A549 treated with dexamethasone at 1 μM for 4 hours (cell line): Measurements from ENCODE around the gene LIMD2. TPM values are rescaled to one million over a fixed set of nuclear protein-coding genes. Genes with fewer than 3 reads are reported as not detected.

Source experiments
- total RNA-seq: library from RNA; stranded (reverse); fragments of 200-300 nt; extraction: Qiagen RNA extraction; gene quantifications from 5 replicates; pipeline ENCODE4 v1.2.3, GENCODE V29; 2022

LIMD2 gene
- total RNA-seq: 8.1 to 11.2 TPM (median 8.9 TPM) in 5 replicates

DNA sequence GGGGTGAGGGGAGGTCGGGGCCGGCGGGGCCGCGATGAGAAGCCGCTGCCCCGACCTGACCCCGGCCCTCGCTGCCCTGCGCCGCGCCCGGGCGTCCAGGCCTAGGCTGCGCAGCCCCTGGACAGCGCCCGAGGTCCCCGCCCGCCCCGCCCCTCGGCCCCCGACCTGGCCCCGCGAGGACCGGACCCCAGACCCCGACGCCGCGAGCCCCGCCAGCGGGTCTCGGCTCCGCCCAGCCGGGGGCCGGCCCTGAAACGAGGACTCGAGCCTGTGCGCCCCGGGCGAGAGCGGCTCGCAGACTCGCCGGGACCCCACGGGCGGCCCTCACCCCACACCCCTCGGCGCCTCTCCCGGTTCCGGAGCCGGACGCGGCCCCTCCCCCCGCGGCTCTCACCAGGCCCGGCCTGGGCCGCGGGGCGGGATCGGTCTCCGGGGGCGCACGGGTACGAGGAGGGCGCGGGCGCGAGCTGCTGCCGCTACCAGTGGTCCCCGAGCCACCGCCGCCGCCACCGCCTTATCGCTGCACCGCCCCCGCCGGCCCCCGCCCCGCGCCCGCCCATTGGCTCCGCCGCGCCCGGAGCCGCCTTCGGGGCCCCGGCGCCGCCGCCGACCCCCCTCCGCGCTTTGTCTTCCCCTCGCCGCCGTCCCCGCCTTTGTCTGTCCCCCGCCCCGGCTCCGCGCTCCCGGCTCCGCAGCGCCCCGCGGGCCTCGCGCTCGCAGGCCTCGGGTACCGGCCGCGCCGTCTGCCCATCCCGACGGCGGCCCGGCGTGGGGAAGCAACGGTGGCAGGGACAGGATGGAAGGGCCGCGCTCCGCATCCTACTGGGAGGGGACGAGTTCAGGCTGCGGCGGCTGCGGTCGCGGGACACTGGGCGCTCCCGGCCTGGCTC is at the start of gene LIMD2:
LIMD2 (minus strand) TSS at position 488 of the 890 bp plus-strand sequence. CDS start 827 bp downstream, outside the sequence.

DNA sequence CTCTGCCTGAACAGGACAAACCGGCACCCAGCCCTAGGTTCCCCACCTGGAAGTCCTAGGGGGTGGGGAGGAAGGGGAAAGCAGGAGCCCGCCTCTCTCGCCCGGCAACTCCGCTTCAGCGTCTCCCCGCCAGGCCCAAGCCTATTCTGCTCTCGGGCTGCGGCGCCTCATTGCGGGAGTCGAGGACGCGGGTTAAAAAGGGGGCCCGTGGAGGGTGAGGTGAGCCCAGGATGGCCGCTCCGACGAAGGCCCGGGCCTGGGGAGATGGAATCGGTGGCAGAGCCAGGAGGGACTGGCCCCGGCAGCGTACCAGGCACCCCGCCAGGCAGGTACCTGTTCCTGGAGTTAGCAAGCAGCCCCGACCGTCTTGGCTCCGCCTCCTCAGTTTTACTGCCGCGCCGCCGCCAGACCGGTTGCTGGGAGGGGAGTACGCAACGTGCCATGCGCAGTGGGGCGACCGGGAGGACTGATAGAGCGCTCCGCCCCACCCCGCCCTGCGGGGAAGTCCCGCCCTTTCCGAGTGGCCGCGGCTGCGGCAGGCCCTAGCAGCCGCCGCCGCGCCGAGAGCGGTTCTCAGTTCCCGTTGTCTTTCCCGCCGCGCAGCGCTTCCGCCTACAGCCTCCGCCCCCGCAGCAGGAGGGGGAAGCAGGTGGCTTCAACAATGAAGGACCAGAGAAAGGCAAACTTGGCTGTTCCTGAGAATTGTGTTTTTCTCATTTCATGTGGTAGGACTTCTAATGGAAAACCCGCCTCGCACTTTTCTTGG is 41.7 kb upstream of the LIMD2 start, which contains the start of gene STRADA:
STRADA (minus strand) TSS at position 392 of the 766 bp plus-strand sequence. CDS start 13,430 bp downstream, outside the sequence.

Other genes starting within 250 kb of the LIMD2 start
- gene ACE, start 223.1 kb downstream of the LIMD2 start, total RNA-seq: 1.5 to 4.5 TPM (median 3.4 TPM) in 5 replicates
- 0.02 to 0.06 TPM (median 0.05 TPM) in 3 of 5 replicates, not detected in the others for gene KCNH6, start 176.8 kb downstream of the LIMD2 start, total RNA-seq
- gene DCAF7, start 149.6 kb downstream of the LIMD2 start, total RNA-seq: 42.0 to 67.7 TPM (median 62.1 TPM) in 5 replicates
- 55.6 to 57.7 TPM (median 56.5 TPM) in 5 replicates for gene TACO1, start 99.2 kb downstream of the LIMD2 start, total RNA-seq
- 13.5 to 20.5 TPM (median 18.4 TPM) in 5 replicates for gene MAP3K3, start 77.7 kb downstream of the LIMD2 start, total RNA-seq
- 23.1 to 28.9 TPM (median 26.1 TPM) in 5 replicates for gene STRADA, start 41.7 kb upstream of the LIMD2 start, total RNA-seq
- gene CCDC47, start 73.5 kb upstream of the LIMD2 start, total RNA-seq: 104 to 121 TPM (median 118 TPM) in 5 replicates
- gene DDX42, start 74.0 kb upstream of the LIMD2 start, total RNA-seq: 102 to 113 TPM (median 102 TPM) in 5 replicates
- gene PSMC5, start 127.3 kb upstream of the LIMD2 start, total RNA-seq: 214 to 244 TPM (median 222 TPM) in 5 replicates
- 53.1 to 56.9 TPM (median 53.4 TPM) in 5 replicates for gene FTSJ3, start 127.5 kb upstream of the LIMD2 start, total RNA-seq
- 51.3 to 65.9 TPM (median 61.6 TPM) in 5 replicates for gene SMARCD2, start 142.6 kb upstream of the LIMD2 start, total RNA-seq
- gene CSH2, start 173.6 kb upstream of the LIMD2 start, total RNA-seq: not detected in 5 replicates
- gene GH2, start 181.8 kb upstream of the LIMD2 start, total RNA-seq: not detected in 5 replicates
- gene CSH1, start 196.4 kb upstream of the LIMD2 start, total RNA-seq: not detected in 5 replicates
- not detected in 5 replicates for gene CSHL1, start 211.1 kb upstream of the LIMD2 start, total RNA-seq
- gene GH1, start 218.7 kb upstream of the LIMD2 start, total RNA-seq: 0.11 TPM in 1 of 5 replicates, not detected in the others
- 0.17 TPM in 1 of 5 replicates, not detected in the others for gene CD79B, start 232.2 kb upstream of the LIMD2 start, total RNA-seq